GM18498 (cell line): ENCODE measurements around the gene TOR1A.

Experiments used
- ATAC-seq: cut with Tn5 transposase; IDR thresholded peaks from one replicate; pipeline ENCODE4 v1.9.1; 2021; ENCODE audit warnings: mild to moderate bottlenecking, moderate library complexity; ENCODE audit not compliant: unreplicated experiment

Gene TOR1A

GRCh38 chr9:129823935-129824601 lies at the start of gene TOR1A:
Gene TOR1A (minus strand): TSS chr9:129824136. CDS start chr9:129824085, 51 bp downstream.
- peak; percentile 93 for ATAC-seq

DNA sequence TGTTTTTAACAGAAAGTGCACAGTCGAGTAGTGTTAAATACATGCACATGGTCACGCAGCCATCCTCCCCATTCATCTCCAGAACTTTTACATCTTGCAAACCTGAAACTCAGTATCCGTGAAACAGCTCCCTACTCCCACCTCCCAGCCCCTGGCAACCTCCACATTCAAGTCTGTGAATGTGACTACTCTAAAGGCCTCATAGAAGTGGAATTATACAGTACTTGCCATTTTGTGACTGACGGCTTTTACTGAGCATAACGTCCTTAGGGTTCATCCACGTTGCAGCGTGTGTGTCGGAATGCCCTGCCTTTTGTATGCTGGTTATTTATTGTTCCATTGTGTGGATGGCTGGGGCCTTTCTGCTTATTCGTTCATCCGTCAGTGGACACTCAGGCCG lies 47.1 kb upstream of the TOR1A start:
- ATAC-seq, result no peak

GRCh38 chr9:129869585-129870501 lies 45.9 kb upstream of the TOR1A start:
- no peak for ATAC-seq

- ATAC-seq, result no peak
These were observed 45.0 kb upstream of the TOR1A start for GRCh38 chr9:129868872-129869486.

DNA sequence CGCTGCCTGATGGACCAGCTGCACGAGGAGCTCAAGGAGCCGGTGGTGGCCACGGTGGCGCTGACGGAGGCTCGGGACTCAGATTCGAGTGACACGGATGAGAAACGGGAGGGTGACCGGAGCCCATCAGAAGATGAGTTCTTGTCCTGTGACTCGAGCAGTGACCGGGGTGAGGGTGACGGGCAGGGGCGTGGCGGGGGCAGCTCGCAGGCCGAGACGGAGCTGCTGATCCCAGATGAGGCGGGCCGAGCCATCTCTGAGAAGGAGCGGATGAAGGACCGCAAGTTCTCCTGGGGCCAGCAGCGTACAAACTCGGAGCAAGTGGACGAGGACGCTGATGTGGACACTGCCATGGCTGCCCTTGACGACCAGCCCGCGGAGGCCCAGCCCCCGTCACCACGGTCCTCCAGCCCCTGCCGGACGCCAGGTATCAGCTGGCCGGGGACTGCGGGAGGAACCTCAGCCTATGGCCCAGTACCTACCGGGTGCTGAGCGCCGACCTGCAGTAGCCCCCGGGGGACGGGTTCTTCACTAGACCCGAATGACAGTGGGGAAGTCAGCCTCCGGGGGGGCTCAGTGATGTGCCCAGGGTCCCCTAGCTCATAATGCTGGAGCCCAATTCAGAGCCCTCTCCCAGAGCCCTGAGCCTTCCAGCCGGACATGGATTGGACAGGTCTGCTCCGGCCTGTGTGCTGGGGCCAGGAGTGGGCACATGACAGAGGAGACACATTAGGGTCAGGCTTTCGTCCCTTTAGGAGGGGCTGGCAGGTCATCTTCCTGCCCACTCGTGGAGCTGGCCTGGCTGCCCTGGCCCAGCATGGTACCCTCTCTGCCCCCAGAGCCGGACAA lies 44.3 kb upstream of the TOR1A start:
- no peak for ATAC-seq

GRCh38 chr9:129867136-129868022 lies 43.4 kb upstream of the TOR1A start:
- ATAC-seq, result no peak

DNA sequence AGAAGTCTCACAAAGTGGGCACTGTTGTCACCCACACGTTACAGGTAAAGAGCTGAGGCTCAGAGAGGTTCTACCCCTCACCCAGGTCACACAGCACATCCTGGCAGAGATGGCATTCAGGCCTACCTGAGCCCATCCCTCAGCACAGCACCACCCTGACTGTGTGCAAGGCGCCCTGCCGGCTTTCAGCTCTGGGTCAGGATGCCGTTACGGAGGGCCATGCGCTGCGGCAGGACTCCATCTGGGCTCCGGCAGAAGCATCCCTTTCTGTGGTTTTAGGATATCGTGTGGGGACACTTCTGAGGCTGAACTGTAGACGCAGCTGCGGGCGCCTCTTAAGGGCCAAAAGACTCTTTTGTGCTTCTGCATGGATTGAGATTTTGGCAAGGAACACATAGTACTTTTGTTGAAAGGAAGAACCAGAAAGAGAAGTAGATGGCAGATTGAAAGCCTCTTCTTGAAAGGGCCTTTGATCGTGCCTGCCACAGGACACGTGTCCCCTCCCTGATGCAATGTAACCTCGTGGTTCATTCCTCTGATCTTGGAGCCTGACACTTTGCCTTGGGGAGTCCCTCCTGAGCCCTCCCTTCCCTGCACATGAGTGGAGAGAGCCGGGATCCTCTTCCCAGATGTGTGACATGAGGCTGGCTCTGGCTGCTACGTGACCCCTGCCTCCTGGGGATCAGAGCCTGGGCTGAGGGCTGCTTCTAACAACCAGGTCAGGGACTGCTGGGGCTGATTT lies 42.6 kb upstream of the TOR1A start:
- ATAC-seq, result no peak

DNA sequence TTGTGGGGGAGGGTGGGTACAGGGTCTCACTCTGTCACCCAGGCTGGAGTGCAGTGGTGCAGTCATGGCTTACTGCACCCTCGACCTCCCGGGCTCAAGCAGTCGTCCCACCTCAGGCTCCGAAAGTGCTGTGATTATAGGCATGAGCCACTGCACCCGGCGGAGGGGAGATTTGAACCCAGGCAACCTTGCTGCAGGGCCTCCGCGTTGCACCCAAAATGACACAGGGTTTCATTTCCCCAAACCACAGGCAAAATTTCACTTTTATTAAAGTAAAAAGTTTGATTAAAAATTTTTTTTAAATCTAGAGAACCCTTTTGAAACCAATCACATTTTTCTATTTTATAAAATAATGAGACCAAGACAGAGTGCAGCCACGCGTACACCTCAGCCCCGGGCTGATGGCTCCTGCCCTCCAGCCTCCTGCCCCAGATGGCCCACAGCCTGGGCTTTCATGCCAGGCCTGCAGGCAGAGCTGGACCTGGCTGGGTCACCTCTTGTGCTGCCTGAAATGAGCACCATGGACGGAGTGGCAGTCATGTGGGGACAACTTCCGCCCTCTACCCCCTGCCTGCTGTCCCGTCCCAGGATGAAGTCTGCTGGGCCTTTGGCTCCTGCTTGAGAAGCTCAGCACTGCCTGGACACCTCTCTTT lies 41.9 kb upstream of the TOR1A start:
- no peak for ATAC-seq

- no peak for ATAC-seq
These were observed 41.2 kb upstream of the TOR1A start for GRCh38 chr9:129864991-129865647.

DNA sequence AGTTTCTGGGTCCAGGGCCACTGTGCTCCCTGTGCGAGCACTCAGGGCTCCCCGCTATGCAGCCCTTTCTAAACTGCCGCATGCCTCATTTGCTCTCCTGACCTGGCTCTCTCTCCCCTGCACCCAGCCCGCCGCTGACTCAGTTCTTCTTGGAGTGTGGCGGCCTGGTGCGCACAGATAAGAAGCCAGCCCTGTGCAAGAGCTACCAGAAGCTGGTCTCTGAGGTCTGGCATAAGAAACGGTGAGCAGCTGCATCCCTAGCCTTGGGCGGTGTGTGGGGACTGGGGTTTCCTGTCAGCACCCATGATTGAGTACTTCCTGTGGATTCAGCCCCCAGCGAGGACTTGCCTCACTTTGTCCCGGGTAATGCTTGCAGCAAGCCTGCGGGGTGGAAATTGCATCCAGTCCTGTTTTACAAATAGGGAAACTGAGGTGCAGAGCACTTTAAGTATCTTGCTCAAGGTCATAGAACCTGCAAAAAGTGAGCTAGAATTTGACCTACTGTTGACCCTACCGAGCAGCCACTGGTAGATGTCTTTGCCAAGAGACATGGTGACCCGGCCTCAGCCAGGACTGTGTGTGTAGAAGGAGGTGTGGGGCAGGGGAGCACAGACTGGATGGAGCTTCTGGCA lies 39.2 kb upstream of the TOR1A start:
- ATAC-seq, result no peak

GRCh38 chr9:129861447-129861827 lies 37.5 kb upstream of the TOR1A start:
- no peak for ATAC-seq

DNA sequence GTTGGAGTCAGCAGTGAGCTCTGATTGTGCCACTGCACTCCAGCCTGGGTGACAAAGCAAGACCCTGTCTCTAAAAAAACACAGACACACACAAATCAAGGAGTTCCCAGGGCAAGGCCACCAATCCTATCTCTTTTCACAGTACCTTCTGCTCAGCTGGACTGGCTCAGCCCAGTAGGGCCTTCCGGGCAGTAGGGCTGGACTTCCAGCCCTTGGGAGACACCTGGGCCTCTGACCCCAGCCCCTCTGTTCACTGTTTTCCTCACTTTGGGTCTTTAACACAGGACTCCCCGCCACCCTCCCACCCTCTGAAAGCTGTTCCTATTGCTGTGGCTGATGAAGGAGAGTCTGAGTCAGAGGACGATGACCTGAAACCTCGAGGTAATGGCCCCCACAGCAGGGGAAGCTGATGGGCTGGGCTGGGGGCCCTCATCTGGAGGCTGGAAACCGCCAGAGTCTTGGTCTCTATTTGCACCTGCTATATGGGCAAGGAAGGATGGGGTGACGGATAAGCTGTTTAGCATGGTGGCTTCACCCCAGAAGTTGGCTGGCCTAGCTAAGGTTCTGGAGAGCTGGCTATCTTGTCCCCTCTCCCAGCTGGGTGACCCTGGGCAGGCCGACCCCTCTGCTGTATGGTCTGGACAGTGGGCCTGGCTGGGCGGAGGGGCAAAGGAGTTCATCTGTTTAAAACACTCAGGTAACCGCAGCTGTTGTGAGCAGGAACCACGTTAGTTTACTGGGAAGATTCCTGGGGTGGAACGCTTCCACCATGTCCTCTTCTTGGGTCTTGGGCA lies 36.9 kb upstream of the TOR1A start:
- no peak for ATAC-seq

DNA sequence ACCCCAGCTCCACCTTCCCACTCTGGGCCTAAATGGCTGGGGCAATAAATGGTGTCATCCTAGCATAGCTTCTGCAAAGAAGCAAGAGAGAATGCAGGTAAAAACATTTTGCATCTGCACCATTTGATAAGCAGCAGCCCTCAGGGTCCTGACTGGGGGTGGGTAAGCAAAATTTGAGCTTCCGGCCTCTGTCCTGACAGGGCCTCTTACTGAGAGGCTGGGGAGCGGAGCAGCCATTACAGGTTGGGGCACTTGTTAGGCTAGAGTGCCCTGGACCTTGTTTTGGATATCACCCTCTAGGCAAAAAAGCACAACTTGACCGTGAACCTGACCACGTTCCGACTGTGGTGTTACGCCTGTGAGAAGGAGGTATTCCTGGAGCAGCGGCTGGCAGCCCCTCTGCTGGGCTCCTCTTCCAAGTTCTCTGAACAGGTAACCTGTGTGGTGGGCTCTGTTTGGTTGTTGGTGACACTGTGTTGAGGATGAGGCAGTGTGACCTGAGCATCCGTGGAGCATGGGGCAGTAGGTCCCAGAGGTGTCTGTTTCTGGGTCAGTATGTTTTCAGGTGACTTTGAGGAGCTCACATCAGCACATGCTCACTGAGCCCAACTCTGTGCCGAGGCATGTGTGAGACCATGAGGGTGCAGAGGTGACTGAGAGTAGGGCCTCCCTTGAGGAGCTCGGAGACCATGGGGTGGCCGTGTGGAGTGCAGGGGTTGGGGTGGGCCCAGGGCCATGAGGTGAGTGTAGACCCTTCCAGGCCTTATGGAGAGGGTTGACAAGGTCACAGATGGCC lies 34.4 kb upstream of the TOR1A start:
- no peak for ATAC-seq

- no peak for ATAC-seq
These were observed 33.3 kb upstream of the TOR1A start for GRCh38 chr9:129857207-129857606.

GRCh38 chr9:129854588-129855110 lies 30.7 kb upstream of the TOR1A start:
- ATAC-seq, result no peak

DNA sequence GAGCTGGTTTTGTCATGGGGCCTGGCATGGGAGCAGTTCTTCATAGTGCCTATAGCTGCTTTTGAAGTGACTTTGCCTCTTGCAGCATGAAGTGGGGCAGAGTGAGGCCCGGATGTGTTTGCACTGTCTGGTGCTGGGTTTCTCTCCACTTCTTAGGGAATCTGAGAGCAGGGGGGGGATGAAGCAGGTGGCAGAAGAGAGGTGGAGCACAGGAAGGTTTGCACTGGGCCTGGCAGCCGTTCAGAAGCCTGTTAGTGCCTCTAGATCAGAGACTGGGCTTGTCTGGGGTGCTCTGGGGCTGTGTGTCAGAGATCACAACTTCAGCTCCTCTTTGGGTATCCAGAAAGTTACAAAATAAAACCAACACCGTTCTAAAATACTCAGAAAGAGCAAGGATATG lies 29.7 kb upstream of the TOR1A start:
- ATAC-seq, result no peak
